NCI-H748 (cell line): Measurements from ENCODE around the gene C19orf12.

Source experiments
- DNase-seq: peaks from one replicate; lab custom pipeline; 2025; ENCODE audit not compliant: unreplicated experiment; lab: John Stamatoyannopoulos, UW

C19orf12 gene

GRCh38 chr19:29714953-29715700, at the start of gene C19orf12:
TSS of gene C19orf12 (minus strand) at chr19:29715261. CDS start at chr19:29708413, 6,848 bp downstream.
- peak; percentile 83 for DNase-seq

GRCh38 chr19:29764361-29764760, 49.3 kb upstream of the C19orf12 start:
- DNase-seq, result no peak

- no peak for DNase-seq
Observed at GRCh38 chr19:29763196-29763595, 48.1 kb upstream of the C19orf12 start.

GRCh38 chr19:29761575-29762232, 46.6 kb upstream of the C19orf12 start:
- DNase-seq, result no peak

- no peak for DNase-seq
Observed at GRCh38 chr19:29760752-29761502, 45.9 kb upstream of the C19orf12 start.

- no peak for DNase-seq
Observed at GRCh38 chr19:29759359-29759758, 44.3 kb upstream of the C19orf12 start.

- no peak for DNase-seq
Observed at GRCh38 chr19:29758863-29759262, 43.8 kb upstream of the C19orf12 start.

- no peak for DNase-seq
Observed at GRCh38 chr19:29757551-29757950, 42.5 kb upstream of the C19orf12 start.

- DNase-seq, result no peak
Observed at GRCh38 chr19:29753934-29754305, 38.9 kb upstream of the C19orf12 start.

GRCh38 chr19:29753190-29753933, 38.3 kb upstream of the C19orf12 start:
- DNase-seq, result no peak

- no peak for DNase-seq
Observed at GRCh38 chr19:29752450-29753025, 37.5 kb upstream of the C19orf12 start.

- DNase-seq, result no peak
Observed at GRCh38 chr19:29751932-29752331, 36.9 kb upstream of the C19orf12 start.

GRCh38 chr19:29750001-29750400, 34.9 kb upstream of the C19orf12 start:
- DNase-seq, result no peak

- DNase-seq, result no peak
Observed at GRCh38 chr19:29748996-29749849, 34.2 kb upstream of the C19orf12 start.

- DNase-seq, result no peak
Observed at GRCh38 chr19:29745253-29745652, 30.2 kb upstream of the C19orf12 start.

GRCh38 chr19:29743681-29744080, 28.6 kb upstream of the C19orf12 start:
- DNase-seq, result no peak

- DNase-seq, result peak; percentile 25
Observed at GRCh38 chr19:29741776-29742175, 26.7 kb upstream of the C19orf12 start.

- no peak for DNase-seq
Observed at GRCh38 chr19:29741226-29741625, 26.2 kb upstream of the C19orf12 start.

- no peak for DNase-seq
Observed at GRCh38 chr19:29737461-29738000, 22.5 kb upstream of the C19orf12 start.

GRCh38 chr19:29735829-29736228, 20.8 kb upstream of the C19orf12 start:
- no peak for DNase-seq
